ENCODE measurements around the gene GGA2. TPM values are rescaled to one million over a fixed set of nuclear protein-coding genes. Genes with fewer than 3 reads are reported as not detected.
"Not testable (repeated sequence)": the region's sequence is repeated elsewhere in the genome, so short reads cannot be mapped to it uniquely, and the experiment has no call there.

Gene GGA2
- polyA plus RNA-seq, 2 donors, result 12.6 to 15.9 TPM

GRCh38 chr16:23465179-23465578 lies 45.1 kb downstream of the GGA2 start:
- Histone ChIP-seq H3K4me1 (ENCODE audit: control insufficient read depth in 2 of 2, insufficient read depth in 2 of 2, low read length in 1 of 2) (peaks cover 0 to 3% of the 10 kb centered on the region in 2 donors), H3K36me3 (ENCODE audit: control insufficient read depth in 2 of 2, insufficient read depth in 2 of 2, low read length in 1 of 2) (peaks cover 12% of the 10 kb centered on the region in 2 donors), H3K27ac (ENCODE audit: low read depth in 2 of 2, low read length in 1 of 2) (no peak overlapping the region), H3K9me3 (ENCODE audit: control insufficient read depth in 2 of 2, insufficient read depth in 1 of 2, low read depth in 1 of 2, low read length in 1 of 2) (no peaks in the 10 kb centered on the region), H3K4me3 (ENCODE audit: low read depth in 1 of 2, low read length in 2 of 2) (no peak overlapping the region), H3K27me3 (ENCODE audit: control insufficient read depth in 1 of 2, insufficient read depth in 2 of 2, low read length in 2 of 2) (no peaks in the 10 kb centered on the region)
- 100% methylated on average over 2 of the region's 2 CpGs for WGBS, 2 donors

GRCh38 chr16:23464196-23464595 lies 46.1 kb downstream of the GGA2 start:
- H3K27ac ChIP-seq (ENCODE audit: low read depth in 2 of 2, low read length in 1 of 2), result no peak overlapping the region
- WGBS, 2 donors, result 55 to 63% methylated on average over 1 of the region's 1 CpG

GRCh38 chr16:23462994-23463393 lies 47.3 kb downstream of the GGA2 start:
- not testable (repeated sequence) for H3K9me3 ChIP-seq (ENCODE audit: control insufficient read depth in 2 of 2, insufficient read depth in 1 of 2, low read depth in 1 of 2, low read length in 1 of 2); H3K36me3 ChIP-seq (ENCODE audit: control insufficient read depth in 2 of 2, insufficient read depth in 2 of 2, low read length in 1 of 2); H3K4me3 ChIP-seq (ENCODE audit: low read depth in 1 of 2, low read length in 2 of 2); H3K27ac ChIP-seq (ENCODE audit: low read depth in 2 of 2, low read length in 1 of 2); H3K27me3 ChIP-seq (ENCODE audit: control insufficient read depth in 1 of 2, insufficient read depth in 2 of 2, low read length in 2 of 2); H3K4me1 ChIP-seq (ENCODE audit: control insufficient read depth in 2 of 2, insufficient read depth in 2 of 2, low read length in 1 of 2)
- WGBS, 2 donors, result 24 to 41% methylated on average over 5 of the region's 6 CpGs

More at GRCh38 chr16:23464196-23464595, 46.1 kb downstream of the GGA2 start:
- no peak overlapping the region for H3K4me3 ChIP-seq (ENCODE audit: low read depth in 1 of 2, low read length in 2 of 2)
- H3K4me1 ChIP-seq (ENCODE audit: control insufficient read depth in 2 of 2, insufficient read depth in 2 of 2, low read length in 1 of 2), result no peaks in the 10 kb centered on the region
- no peaks in the 10 kb centered on the region for H3K27me3 ChIP-seq (ENCODE audit: control insufficient read depth in 1 of 2, insufficient read depth in 2 of 2, low read length in 2 of 2)
- no peaks in the 10 kb centered on the region for H3K9me3 ChIP-seq (ENCODE audit: control insufficient read depth in 2 of 2, insufficient read depth in 1 of 2, low read depth in 1 of 2, low read length in 1 of 2)
- peaks cover 9 to 12% of the 10 kb centered on the region in 2 donors for H3K36me3 ChIP-seq (ENCODE audit: control insufficient read depth in 2 of 2, insufficient read depth in 2 of 2, low read length in 1 of 2)

GRCh38 chr16:23453338-23454052 lies 56.8 kb downstream of the GGA2 start:
- Histone ChIP-seq H3K4me3 (ENCODE audit: low read depth in 1 of 2, low read length in 2 of 2) (peak overlapping the region; percentile 84 to 92), H3K9me3 (ENCODE audit: control insufficient read depth in 2 of 2, insufficient read depth in 1 of 2, low read depth in 1 of 2, low read length in 1 of 2) (no peaks in the 10 kb centered on the region), H3K27me3 (ENCODE audit: control insufficient read depth in 1 of 2, insufficient read depth in 2 of 2, low read length in 2 of 2) (no peaks in the 10 kb centered on the region), H3K27ac (ENCODE audit: low read depth in 2 of 2, low read length in 1 of 2) (no peak overlapping the region), H3K4me1 (ENCODE audit: control insufficient read depth in 2 of 2, insufficient read depth in 2 of 2, low read length in 1 of 2) (peaks cover 2 to 6% of the 10 kb centered on the region in 2 donors), H3K36me3 (ENCODE audit: control insufficient read depth in 2 of 2, insufficient read depth in 2 of 2, low read length in 1 of 2) (no peaks in the 10 kb centered on the region)
- 52 to 54% methylated on average over 37 of the region's 37 CpGs for WGBS, 2 donors

GRCh38 chr16:23452572-23453337 lies 57.5 kb downstream of the GGA2 start, which contains the start of gene COG7:
Gene COG7, minus strand, starts transcription at chr16:23453189. Its CDS starts 195 bp downstream, at chr16:23452994.
- Histone ChIP-seq H3K27ac (ENCODE audit: low read depth in 2 of 2, low read length in 1 of 2) (peak within 1 kb of the TSS; percentile 62 to 82), H3K9me3 (ENCODE audit: control insufficient read depth in 2 of 2, insufficient read depth in 1 of 2, low read depth in 1 of 2, low read length in 1 of 2) (no peaks in the 10 kb centered on the region), H3K36me3 (ENCODE audit: control insufficient read depth in 2 of 2, insufficient read depth in 2 of 2, low read length in 1 of 2) (no peaks in the 10 kb centered on the region), H3K4me1 (ENCODE audit: control insufficient read depth in 2 of 2, insufficient read depth in 2 of 2, low read length in 1 of 2) (peaks cover 2 to 6% of the 10 kb centered on the region in 2 donors), H3K27me3 (ENCODE audit: control insufficient read depth in 1 of 2, insufficient read depth in 2 of 2, low read length in 2 of 2) (no peaks in the 10 kb centered on the region), H3K4me3 (ENCODE audit: low read depth in 1 of 2, low read length in 2 of 2) (peak within 1 kb of the TSS; percentile 84 to 92)
- WGBS, 2 donors, result 0% methylated on average over 57 of the region's 57 CpGs

- 3 to 7% methylated on average over 10 of the region's 10 CpGs for WGBS, 2 donors
- peak overlapping the region in 1 of 2 donors; percentile 82 for H3K27ac ChIP-seq (ENCODE audit: low read depth in 2 of 2, low read length in 1 of 2)
- no peaks in the 10 kb centered on the region for H3K36me3 ChIP-seq (ENCODE audit: control insufficient read depth in 2 of 2, insufficient read depth in 2 of 2, low read length in 1 of 2)
- H3K9me3 ChIP-seq (ENCODE audit: control insufficient read depth in 2 of 2, insufficient read depth in 1 of 2, low read depth in 1 of 2, low read length in 1 of 2), result no peaks in the 10 kb centered on the region
- H3K4me1 ChIP-seq (ENCODE audit: control insufficient read depth in 2 of 2, insufficient read depth in 2 of 2, low read length in 1 of 2), result peaks cover 2 to 6% of the 10 kb centered on the region in 2 donors
- peak overlapping the region; percentile 84 to 92 for H3K4me3 ChIP-seq (ENCODE audit: low read depth in 1 of 2, low read length in 2 of 2)
- no peaks in the 10 kb centered on the region for H3K27me3 ChIP-seq (ENCODE audit: control insufficient read depth in 1 of 2, insufficient read depth in 2 of 2, low read length in 2 of 2)
Measured at GRCh38 chr16:23452221-23452571, 58.1 kb downstream of the GGA2 start.

- H3K27ac ChIP-seq (ENCODE audit: low read depth in 2 of 2, low read length in 1 of 2), result no peak overlapping the region
- H3K4me1 ChIP-seq (ENCODE audit: control insufficient read depth in 2 of 2, insufficient read depth in 2 of 2, low read length in 1 of 2), result peaks cover under 1 to 3% of the 10 kb centered on the region in 2 donors
- 65 to 74% methylated on average over 4 of the region's 4 CpGs for WGBS, 2 donors
- H3K36me3 ChIP-seq (ENCODE audit: control insufficient read depth in 2 of 2, insufficient read depth in 2 of 2, low read length in 1 of 2), result peaks cover 2 to 4% of the 10 kb centered on the region in 2 donors
- no peaks in the 10 kb centered on the region for H3K9me3 ChIP-seq (ENCODE audit: control insufficient read depth in 2 of 2, insufficient read depth in 1 of 2, low read depth in 1 of 2, low read length in 1 of 2)
- H3K27me3 ChIP-seq (ENCODE audit: control insufficient read depth in 1 of 2, insufficient read depth in 2 of 2, low read length in 2 of 2), result no peaks in the 10 kb centered on the region
- H3K4me3 ChIP-seq (ENCODE audit: low read depth in 1 of 2, low read length in 2 of 2), result no peak overlapping the region
Measured at GRCh38 chr16:23448392-23448791, 61.9 kb downstream of the GGA2 start.

GRCh38 chr16:23437542-23437941 lies 72.8 kb downstream of the GGA2 start:
- H3K27me3 ChIP-seq (ENCODE audit: control insufficient read depth in 1 of 2, insufficient read depth in 2 of 2, low read length in 2 of 2); H3K4me1 ChIP-seq (ENCODE audit: control insufficient read depth in 2 of 2, insufficient read depth in 2 of 2, low read length in 1 of 2); H3K36me3 ChIP-seq (ENCODE audit: control insufficient read depth in 2 of 2, insufficient read depth in 2 of 2, low read length in 1 of 2); H3K27ac ChIP-seq (ENCODE audit: low read depth in 2 of 2, low read length in 1 of 2); H3K9me3 ChIP-seq (ENCODE audit: control insufficient read depth in 2 of 2, insufficient read depth in 1 of 2, low read depth in 1 of 2, low read length in 1 of 2); H3K4me3 ChIP-seq (ENCODE audit: low read depth in 1 of 2, low read length in 2 of 2): not testable (repeated sequence)
- 94 to 97% methylated on average over 7 of the region's 7 CpGs for WGBS, 2 donors

- Histone ChIP-seq H3K4me1 (ENCODE audit: control insufficient read depth in 2 of 2, insufficient read depth in 2 of 2, low read length in 1 of 2) (no peaks in the 10 kb centered on the region), H3K27ac (ENCODE audit: low read depth in 2 of 2, low read length in 1 of 2) (no peak overlapping the region), H3K36me3 (ENCODE audit: control insufficient read depth in 2 of 2, insufficient read depth in 2 of 2, low read length in 1 of 2) (peaks cover 0 to 4% of the 10 kb centered on the region in 2 donors), H3K4me3 (ENCODE audit: low read depth in 1 of 2, low read length in 2 of 2) (no peak overlapping the region), H3K9me3 (ENCODE audit: control insufficient read depth in 2 of 2, insufficient read depth in 1 of 2, low read depth in 1 of 2, low read length in 1 of 2) (no peaks in the 10 kb centered on the region), H3K27me3 (ENCODE audit: control insufficient read depth in 1 of 2, insufficient read depth in 2 of 2, low read length in 2 of 2) (no peaks in the 10 kb centered on the region)
- WGBS, 2 donors, result 85 to 91% methylated on average over 4 of the region's 4 CpGs
Measured at GRCh38 chr16:23436951-23437350, 73.3 kb downstream of the GGA2 start.
